Fibroblast of lung (primary cell): Measurements from ENCODE around the gene RIC8B. TPM values are rescaled to one million over a fixed set of nuclear protein-coding genes. Genes with fewer than 3 reads are reported as not detected.

ENCODE experiments used
- DNase-seq, 2 donors: peaks; one replicate each; pipeline versions ENCODE4 v3.0.0 to v3.0.0-alpha.2; 2010; ENCODE audit warnings: low read depth in 2 of 2
- H2AFZ ChIP-seq: 2 replicates; pipeline ENCODE4 v1.5.1; 2012; ENCODE audit warnings: low read length, control low read depth, inconsistent platforms
- H3K27ac ChIP-seq: 2 replicates; pipeline ENCODE4 v1.5.1; 2011; ENCODE audit warnings: low read length, control low read depth; ENCODE audit not compliant: insufficient read depth
- H3K27me3 ChIP-seq: 2 replicates; pipeline ENCODE4 v1.5.1; 2011; ENCODE audit warnings: mild to moderate bottlenecking, low read length; ENCODE audit not compliant: control insufficient read depth, insufficient read depth
- H3K36me3 ChIP-seq: 2 replicates; pipeline ENCODE4 v1.5.1; 2011; ENCODE audit warnings: low read length; ENCODE audit not compliant: control insufficient read depth, insufficient read depth
- H3K4me1 ChIP-seq: 2 replicates; pipeline ENCODE4 v1.5.1; 2011; ENCODE audit warnings: low read length; ENCODE audit not compliant: control insufficient read depth, insufficient read depth; ENCODE audit errors: extremely low read depth
- H3K4me2 ChIP-seq: 2 replicates; pipeline ENCODE4 v1.5.1; 2011; ENCODE audit warnings: low read length, control low read depth; ENCODE audit not compliant: insufficient read depth; ENCODE audit errors: extremely low read depth
- H3K4me3 ChIP-seq, 4 experiments: fragments of 200-600 bp in 1 of 4; sonication (generic) in 1 of 4; replicated peaks in 1 of 4; 2 replicates each; pipeline ENCODE4 v1.5.1; 2011 to 2016; ENCODE audit warnings: low read length in 4 of 4, low read depth in 3 of 4, mild to moderate bottlenecking in 3 of 4, control low read depth in 2 of 4, inconsistent platforms in 1 of 4, mixed read lengths in 1 of 4; ENCODE audit not compliant: insufficient read depth in 1 of 4; ENCODE audit errors: control extremely low read depth in 1 of 4
- H3K79me2 ChIP-seq: 2 replicates; pipeline ENCODE4 v1.5.1; 2012; ENCODE audit warnings: mild to moderate bottlenecking, low read length, inconsistent platforms; ENCODE audit not compliant: control insufficient read depth, insufficient read depth
- H3K9ac ChIP-seq: 2 replicates; pipeline ENCODE4 v1.5.1; 2011; ENCODE audit warnings: mild to moderate bottlenecking, low read length, control low read depth; ENCODE audit not compliant: insufficient read depth
- H3K9me3 ChIP-seq: 2 replicates; pipeline ENCODE4 v1.5.1; 2012; ENCODE audit warnings: low read depth, low read length; ENCODE audit not compliant: control insufficient read depth, insufficient read depth
- H4K20me1 ChIP-seq: 2 replicates; pipeline ENCODE4 v1.5.1; 2011; ENCODE audit warnings: low read length; ENCODE audit not compliant: control insufficient read depth, insufficient read depth; ENCODE audit errors: extremely low read depth
- EZH2 ChIP-seq: IDR thresholded peaks from 2 replicates; pipeline ENCODE4 v1.5.1; 2012; ENCODE audit warnings: low read length, control low read depth, mild to moderate bottlenecking; ENCODE audit errors: missing control alignments
- polyA plus RNA-seq, 2 donors: library from polyadenylated mRNA; depleted of rRNA in 1 of 2; stranded (reverse) in 1 of 2; unstranded in 1 of 2; fragments of >200 nt; gene quantifications; 2 replicates each; pipeline ENCODE4 v1.2.1, GENCODE V29; 2011 to 2012; ENCODE audit warnings: missing spikeins in 1 of 2
- total RNA-seq: library from RNA; depleted of rRNA; stranded (reverse); fragments of >200 nt; gene quantifications from 2 replicates; pipeline ENCODE4 v1.2.1, GENCODE V29; 2014
- TF ChIP-seq, protein P1 (sequence below), 2 donors: IDR thresholded peaks in 1 of 2; conservative IDR thresholded peaks in 1 of 2; 1 replicate in 1 of 2; 2 replicates in 1 of 2; pipeline ENCODE4 v1.5.1; 2011 to 2012; ENCODE audit warnings: low read length in 2 of 2, control low read depth in 1 of 2, inconsistent platforms in 1 of 2, low read depth in 1 of 2, mild to moderate bottlenecking in 1 of 2

The RIC8B gene
- total and polyA plus RNA-seq, 2 donors (not counting 1 experiment from before 2014, with no cell fraction given) = 9.2 to 11.6 TPM

DNA sequence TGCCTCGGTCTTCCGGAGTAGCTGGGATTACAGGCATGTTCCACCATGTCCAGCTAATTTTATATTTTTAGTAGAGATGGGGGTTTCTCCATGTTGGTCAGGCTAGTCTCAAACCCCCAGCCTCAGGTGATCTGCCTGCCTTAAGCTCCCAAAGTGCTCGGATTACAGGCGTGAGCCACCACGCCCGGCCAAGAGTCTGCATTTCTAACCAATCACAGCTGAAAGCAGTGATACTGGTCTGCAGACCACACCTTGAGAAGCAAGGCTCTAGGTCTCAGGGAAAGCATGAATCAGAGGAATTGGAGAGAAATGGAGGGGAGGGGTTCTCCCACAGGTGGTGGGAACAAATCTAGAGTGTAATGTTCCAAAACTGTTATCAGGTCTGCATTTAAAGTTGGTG lies 126.1 kb downstream of the RIC8B start:
- TF ChIP-seq EZH2 = no peak
- TF ChIP-seq, protein P1, sequence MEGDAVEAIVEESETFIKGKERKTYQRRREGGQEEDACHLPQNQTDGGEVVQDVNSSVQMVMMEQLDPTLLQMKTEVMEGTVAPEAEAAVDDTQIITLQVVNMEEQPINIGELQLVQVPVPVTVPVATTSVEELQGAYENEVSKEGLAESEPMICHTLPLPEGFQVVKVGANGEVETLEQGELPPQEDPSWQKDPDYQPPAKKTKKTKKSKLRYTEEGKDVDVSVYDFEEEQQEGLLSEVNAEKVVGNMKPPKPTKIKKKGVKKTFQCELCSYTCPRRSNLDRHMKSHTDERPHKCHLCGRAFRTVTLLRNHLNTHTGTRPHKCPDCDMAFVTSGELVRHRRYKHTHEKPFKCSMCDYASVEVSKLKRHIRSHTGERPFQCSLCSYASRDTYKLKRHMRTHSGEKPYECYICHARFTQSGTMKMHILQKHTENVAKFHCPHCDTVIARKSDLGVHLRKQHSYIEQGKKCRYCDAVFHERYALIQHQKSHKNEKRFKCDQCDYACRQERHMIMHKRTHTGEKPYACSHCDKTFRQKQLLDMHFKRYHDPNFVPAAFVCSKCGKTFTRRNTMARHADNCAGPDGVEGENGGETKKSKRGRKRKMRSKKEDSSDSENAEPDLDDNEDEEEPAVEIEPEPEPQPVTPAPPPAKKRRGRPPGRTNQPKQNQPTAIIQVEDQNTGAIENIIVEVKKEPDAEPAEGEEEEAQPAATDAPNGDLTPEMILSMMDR (conservative IDR thresholded peaks at IDR 0.05 in 1 of 2, IDR thresholded peaks at IDR 0.05 in 1 of 2; ENCODE audit: low read depth in 1 of 2, low read length in 2 of 2) = no peak
- no peaks in the 10 kb centered on the region for H3K27me3 ChIP-seq
- no peak overlapping the region for H3K4me3 ChIP-seq
- no peaks in the 10 kb centered on the region for H3K36me3 ChIP-seq
- H3K79me2 ChIP-seq = no peaks in the 10 kb centered on the region
- H3K9ac ChIP-seq = no peak overlapping the region
- H3K27ac ChIP-seq = no peak overlapping the region
- no peak overlapping the region for H3K4me2 ChIP-seq
- no peak for DNase-seq
- no peaks in the 10 kb centered on the region for H4K20me1 ChIP-seq
- H3K4me1 ChIP-seq = peaks cover 2% of the 10 kb centered on the region
- no peaks in the 10 kb centered on the region for H3K9me3 ChIP-seq
- no peak overlapping the region for H2AFZ ChIP-seq

DNA sequence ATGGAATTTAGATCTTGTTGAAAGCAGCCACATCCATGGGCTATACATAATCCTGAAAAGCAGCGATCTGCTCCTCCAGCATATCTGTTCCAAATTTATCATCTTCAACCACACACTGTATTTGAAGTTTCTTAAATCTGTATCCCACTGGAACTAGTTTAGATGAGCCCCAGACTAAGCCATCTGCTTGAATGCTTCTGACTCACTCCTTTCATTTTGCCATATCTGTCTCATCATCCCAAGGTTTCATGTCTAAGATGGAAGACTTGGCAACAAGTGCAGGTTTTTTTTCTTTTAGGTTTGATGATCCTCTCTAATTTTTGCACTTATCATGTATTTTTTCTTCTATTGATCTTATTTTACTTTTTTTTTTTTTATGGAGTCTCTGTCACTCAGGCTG lies 126.8 kb downstream of the RIC8B start:
- Histone ChIP-seq H3K4me2 (no peak overlapping the region), H3K4me3 (no peak overlapping the region), H3K79me2 (no peaks in the 10 kb centered on the region), H3K27me3 (no peaks in the 10 kb centered on the region), H3K27ac (no peak overlapping the region), H3K9ac (no peak overlapping the region), H3K9me3 (no peaks in the 10 kb centered on the region), H3K36me3 (no peaks in the 10 kb centered on the region), H3K4me1 (peaks cover 2% of the 10 kb centered on the region), H2AFZ (no peak overlapping the region), H4K20me1 (no peaks in the 10 kb centered on the region)
- TF ChIP-seq, protein P1 (conservative IDR thresholded peaks at IDR 0.05 in 1 of 2, IDR thresholded peaks at IDR 0.05 in 1 of 2; ENCODE audit: low read depth in 1 of 2, low read length in 2 of 2) = no peak
- no peak for TF ChIP-seq EZH2
- peak in 1 of 2 donors; percentile 60 for DNase-seq

DNA sequence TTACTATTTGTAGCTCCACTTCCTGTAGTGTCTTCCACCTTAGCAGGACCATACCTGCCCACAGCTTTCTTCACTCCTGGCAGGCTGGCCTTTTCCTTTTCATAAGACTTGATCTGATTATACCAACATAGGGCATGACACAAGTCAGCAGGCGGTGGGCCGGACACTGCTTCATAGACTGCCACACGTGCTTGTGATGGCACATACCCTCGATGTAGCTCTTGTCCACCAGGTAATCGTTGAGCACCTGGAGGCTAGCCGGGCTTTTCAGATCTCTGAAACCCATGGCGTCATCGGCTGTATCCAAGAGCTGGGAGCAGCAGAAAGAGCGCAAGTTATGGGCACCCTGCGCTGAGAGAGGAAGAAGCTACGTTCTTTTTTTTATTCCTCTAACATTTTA lies 127.6 kb downstream of the RIC8B start:
- H3K27ac ChIP-seq = no peak overlapping the region
- H3K4me3 ChIP-seq = no peak overlapping the region
- no peak overlapping the region for H2AFZ ChIP-seq
- H3K79me2 ChIP-seq = no peaks in the 10 kb centered on the region
- H4K20me1 ChIP-seq = no peaks in the 10 kb centered on the region
- no peak overlapping the region for H3K9ac ChIP-seq
- no peaks in the 10 kb centered on the region for H3K9me3 ChIP-seq
- peaks cover 2% of the 10 kb centered on the region for H3K4me1 ChIP-seq
- TF ChIP-seq EZH2 = no peak
- TF ChIP-seq, protein P1 (conservative IDR thresholded peaks at IDR 0.05 in 1 of 2, IDR thresholded peaks at IDR 0.05 in 1 of 2; ENCODE audit: low read depth in 1 of 2, low read length in 2 of 2) = no peak
- DNase-seq = no peak
- H3K4me2 ChIP-seq = no peak overlapping the region
- no peaks in the 10 kb centered on the region for H3K27me3 ChIP-seq
- H3K36me3 ChIP-seq = no peaks in the 10 kb centered on the region
